Measurements from ENCODE around the gene AMZ1. TPM values are rescaled to one million over a fixed set of nuclear protein-coding genes. Genes with fewer than 3 reads are reported as not detected.
"Not testable (repeated sequence)": the region's sequence is repeated elsewhere in the genome, so short reads cannot be mapped to it uniquely, and the experiment has no call there.

AMZ1 gene
- total RNA-seq, 1 donor from 2014 or later: not detected

GRCh38 chr7:2675256-2675764 lies 12.7 kb upstream of the AMZ1 start:
- no peaks in the 10 kb centered on the region for H3K9me3 ChIP-seq
- peaks cover 0 to 4% of the 10 kb centered on the region in 2 donors for H3K4me1 ChIP-seq
- H3K4me3 ChIP-seq: no peak overlapping the region
- intact Hi-C loops (cut with DNase I): no loop called here
- no peak overlapping the region for H3K27ac ChIP-seq
- no peak for DNase-seq (ENCODE audit: low spot score in 2 of 2)
- TF ChIP-seq, protein P1, sequence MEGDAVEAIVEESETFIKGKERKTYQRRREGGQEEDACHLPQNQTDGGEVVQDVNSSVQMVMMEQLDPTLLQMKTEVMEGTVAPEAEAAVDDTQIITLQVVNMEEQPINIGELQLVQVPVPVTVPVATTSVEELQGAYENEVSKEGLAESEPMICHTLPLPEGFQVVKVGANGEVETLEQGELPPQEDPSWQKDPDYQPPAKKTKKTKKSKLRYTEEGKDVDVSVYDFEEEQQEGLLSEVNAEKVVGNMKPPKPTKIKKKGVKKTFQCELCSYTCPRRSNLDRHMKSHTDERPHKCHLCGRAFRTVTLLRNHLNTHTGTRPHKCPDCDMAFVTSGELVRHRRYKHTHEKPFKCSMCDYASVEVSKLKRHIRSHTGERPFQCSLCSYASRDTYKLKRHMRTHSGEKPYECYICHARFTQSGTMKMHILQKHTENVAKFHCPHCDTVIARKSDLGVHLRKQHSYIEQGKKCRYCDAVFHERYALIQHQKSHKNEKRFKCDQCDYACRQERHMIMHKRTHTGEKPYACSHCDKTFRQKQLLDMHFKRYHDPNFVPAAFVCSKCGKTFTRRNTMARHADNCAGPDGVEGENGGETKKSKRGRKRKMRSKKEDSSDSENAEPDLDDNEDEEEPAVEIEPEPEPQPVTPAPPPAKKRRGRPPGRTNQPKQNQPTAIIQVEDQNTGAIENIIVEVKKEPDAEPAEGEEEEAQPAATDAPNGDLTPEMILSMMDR (IDR thresholded peaks at IDR 0.05): no peak
- no peaks in the 10 kb centered on the region for H3K27me3 ChIP-seq
- H3K36me3 ChIP-seq: no peaks in the 10 kb centered on the region

GRCh38 chr7:2676576-2676975 lies 11.4 kb upstream of the AMZ1 start:
- H3K36me3 ChIP-seq; H3K9me3 ChIP-seq; DNase-seq (ENCODE audit: low spot score in 2 of 2); H3K27me3 ChIP-seq; H3K4me1 ChIP-seq; H3K27ac ChIP-seq; H3K4me3 ChIP-seq; intact Hi-C loops (cut with DNase I): not testable (repeated sequence)

DNA sequence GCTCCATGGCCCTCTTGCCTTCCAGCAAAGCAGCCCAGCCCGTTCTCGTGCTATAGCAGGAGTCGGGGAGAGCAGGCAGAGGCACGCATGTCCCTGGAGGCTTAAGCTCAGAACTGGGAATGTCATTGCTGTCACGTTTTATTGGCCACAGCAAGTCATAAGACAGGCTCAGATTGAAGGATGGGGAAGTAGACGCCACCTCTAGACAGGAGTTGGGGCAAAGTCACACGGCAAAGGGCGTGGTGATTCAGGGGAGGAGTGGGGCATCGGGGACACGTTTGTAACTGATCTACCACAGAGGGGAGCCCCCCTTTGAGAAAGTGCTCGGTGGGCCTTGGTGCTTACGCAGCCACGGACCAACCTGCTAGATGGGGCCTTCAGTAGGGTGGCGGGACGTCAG lies 9.5 kb upstream of the AMZ1 start:
- H3K4me1 ChIP-seq; intact Hi-C loops (cut with DNase I); H3K27ac ChIP-seq; H3K4me3 ChIP-seq; H3K9me3 ChIP-seq; H3K27me3 ChIP-seq; DNase-seq (ENCODE audit: low spot score in 2 of 2); H3K36me3 ChIP-seq: not testable (repeated sequence)

DNA sequence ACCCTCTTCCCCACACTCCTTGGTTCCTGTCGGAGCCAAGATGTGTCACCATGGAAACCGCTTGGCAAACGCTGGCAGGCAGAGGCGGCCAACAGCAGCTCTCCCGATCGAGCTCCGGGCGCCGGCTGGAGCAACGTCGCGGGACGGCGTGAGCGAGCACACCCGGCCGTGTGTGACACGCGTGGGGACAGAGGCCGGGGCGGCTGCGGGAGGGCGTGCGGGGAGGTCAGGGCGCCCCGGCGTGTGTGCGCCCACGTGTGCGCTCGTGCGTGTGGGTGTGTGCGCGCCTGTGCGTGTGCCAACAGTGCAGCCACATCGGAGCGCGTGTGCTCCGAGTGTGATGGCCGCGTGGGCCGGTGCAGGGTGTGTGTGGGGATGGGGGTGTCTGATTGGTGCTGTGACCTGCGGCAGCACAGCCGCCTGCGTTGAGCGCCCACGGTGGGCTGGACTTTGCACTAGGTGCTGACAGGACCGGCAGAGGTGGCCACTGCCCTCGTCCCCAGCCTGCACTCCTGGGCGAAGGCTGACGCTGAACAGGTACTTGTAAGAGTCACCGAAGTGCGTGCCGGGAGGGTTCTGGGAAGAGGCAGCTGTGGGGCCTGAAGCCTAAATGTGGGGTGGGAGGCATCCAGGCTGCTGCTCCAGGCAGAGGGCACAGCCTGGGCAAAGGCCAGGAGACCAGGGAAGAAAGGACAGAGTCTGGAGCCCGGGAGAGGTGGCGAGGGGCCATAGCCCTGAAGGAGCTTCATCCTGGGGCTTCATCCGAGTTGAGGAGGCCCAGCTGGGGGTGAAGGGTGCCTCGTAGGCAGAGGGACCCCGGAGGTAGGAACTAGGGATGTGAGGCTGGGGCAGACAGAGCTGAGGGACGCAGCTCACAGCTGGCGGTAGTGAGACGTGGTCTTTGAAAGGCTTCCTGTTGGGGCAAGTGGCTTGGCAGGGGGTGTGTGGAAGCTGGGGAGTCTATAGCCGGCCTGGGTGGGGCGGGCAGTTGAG lies 8.6 kb upstream of the AMZ1 start:
- H3K36me3 ChIP-seq; H3K27ac ChIP-seq; H3K4me3 ChIP-seq; H3K9me3 ChIP-seq; H3K27me3 ChIP-seq; intact Hi-C loops (cut with DNase I); DNase-seq (ENCODE audit: low spot score in 2 of 2); H3K4me1 ChIP-seq: not testable (repeated sequence)

DNA sequence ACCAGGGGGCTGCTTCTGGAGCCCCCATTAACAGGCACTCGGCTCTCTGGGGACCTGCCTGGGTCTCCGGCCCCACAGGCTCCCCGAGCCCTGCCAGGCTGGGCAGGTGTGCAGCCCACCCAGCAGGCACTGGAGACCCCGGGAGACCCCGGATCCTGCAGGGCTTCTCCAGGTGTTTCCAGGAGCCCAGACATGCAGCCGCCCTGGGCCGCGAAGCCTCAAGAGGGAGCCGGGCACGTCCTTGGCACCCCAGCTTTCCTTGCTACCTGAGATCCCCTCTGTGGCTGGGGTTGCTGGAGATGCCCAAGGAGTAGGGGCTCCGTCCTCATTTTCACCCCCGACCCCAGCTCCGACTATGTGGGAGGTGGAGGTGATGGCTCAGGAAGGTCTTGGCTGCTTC lies 7.7 kb upstream of the AMZ1 start:
- TF ChIP-seq, protein P1 (IDR thresholded peaks at IDR 0.05): no peak
- no peak for DNase-seq (ENCODE audit: low spot score in 2 of 2)
- Histone ChIP-seq H3K36me3 (no peaks in the 10 kb centered on the region), H3K4me1 (no peaks in the 10 kb centered on the region), H3K9me3 (no peaks in the 10 kb centered on the region), H3K27me3 (no peaks in the 10 kb centered on the region), H3K27ac (no peak overlapping the region), H3K4me3 (no peak overlapping the region)
- intact Hi-C loops (cut with DNase I): no loop called here

DNA sequence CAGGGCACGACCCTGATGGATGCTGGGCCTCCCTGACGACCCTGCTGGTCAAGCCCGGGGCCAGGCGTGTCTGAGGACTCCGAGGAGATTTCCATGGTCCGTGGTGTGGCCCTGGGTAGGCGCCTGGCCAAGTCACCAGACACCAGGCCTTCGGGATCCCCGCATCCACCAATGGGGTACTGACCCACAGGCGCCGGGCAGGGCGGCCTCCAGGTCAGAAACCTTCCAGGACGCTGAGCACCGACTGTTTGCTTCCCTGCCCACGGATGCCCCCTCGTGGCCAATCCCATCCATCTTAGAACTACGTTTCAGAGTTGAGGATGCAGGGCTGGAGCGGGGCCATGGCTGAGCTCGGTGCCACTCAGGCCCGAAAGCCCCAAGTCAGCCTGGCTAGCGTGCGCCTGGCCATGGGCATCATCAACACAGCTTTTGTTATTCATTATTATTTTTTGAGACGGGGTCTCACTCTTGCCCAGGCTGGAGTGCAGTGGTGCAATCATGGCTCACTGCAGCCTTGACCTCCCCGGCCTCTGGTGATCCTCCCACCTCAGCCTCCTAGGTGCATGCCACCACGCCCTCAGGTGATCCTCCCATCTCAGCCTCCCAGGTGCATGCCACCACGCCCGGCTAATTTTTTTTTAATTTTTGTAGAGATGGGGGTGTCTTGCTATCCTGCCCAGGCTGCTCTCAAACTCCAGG lies 7.1 kb upstream of the AMZ1 start:
- Histone ChIP-seq H3K4me1 (no peaks in the 10 kb centered on the region), H3K4me3 (no peak overlapping the region), H3K27ac (no peak overlapping the region), H3K9me3 (no peaks in the 10 kb centered on the region), H3K36me3 (no peaks in the 10 kb centered on the region), H3K27me3 (no peaks in the 10 kb centered on the region)
- DNase-seq (ENCODE audit: low spot score in 2 of 2): peak in 1 of 2 donors; percentile 87
- intact Hi-C loops (cut with DNase I): loop anchor here (1.0 kb wide), 2 partner anchors 114 to 230 kb away; no protein-coding TSS in a partner anchor
- TF ChIP-seq, protein P1 (IDR thresholded peaks at IDR 0.05): peak; percentile 64 to 79 (median 75)
